Stimulated activated CD8-positive, alpha-beta memory T cell treated with anti-CD3 and anti-CD28 coated beads, Interleukin-7, amount 100 ng/mL, for 48 hours (primary cell): ENCODE data around the gene CXCL12.

Experiments used
- DNase-seq, 2 donors: peaks; one replicate each; pipeline ENCODE4 v3.0.0-alpha.2; 2020; ENCODE audit warnings: low read depth in 1 of 2; ENCODE audit errors: extremely low read depth in 1 of 2

Gene CXCL12

GRCh38 chr10:44366941-44367630, 17.8 kb downstream of the CXCL12 start:
- DNase-seq, result no peak

DNA sequence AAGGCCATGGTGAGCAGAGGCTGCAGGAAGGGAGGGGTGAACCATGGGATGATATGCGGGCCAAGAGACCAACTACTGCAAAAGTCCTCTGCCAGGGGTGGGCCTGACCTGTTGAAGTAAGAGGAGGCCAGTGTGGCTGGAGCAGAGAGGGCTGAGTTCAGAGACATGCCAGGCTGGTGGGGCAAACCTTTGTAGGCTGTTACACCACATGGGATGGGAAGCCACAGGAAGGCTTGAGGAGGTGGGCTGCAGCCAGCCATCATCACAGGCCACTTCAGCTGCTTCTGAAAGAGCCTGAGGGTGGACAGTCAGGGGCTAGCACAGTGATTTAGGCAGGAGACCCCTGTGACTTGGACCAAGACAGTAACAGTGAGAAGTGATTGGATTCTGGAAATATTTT, 20.3 kb downstream of the CXCL12 start:
- DNase-seq, result no peak

DNA sequence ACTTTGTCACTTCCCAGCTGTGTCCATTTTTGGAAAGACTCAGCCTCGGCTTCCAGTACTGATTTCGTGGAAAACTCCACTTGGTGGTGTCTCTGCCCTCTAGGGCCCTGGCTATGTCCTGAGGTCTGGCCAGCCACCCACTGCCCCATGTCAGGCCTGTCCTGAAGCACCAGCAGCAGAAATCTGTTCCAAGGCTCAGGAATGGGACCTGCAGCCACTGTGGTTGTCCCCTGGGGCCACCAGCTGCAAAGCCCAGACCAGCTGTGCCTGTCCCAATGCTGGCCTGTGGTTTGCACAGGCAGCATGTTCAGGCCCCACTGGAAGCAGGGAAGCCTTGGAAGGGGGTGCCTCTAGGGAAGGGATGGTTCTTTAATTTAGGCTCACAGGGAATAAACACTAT, 21.2 kb downstream of the CXCL12 start:
- no peak for DNase-seq

DNA sequence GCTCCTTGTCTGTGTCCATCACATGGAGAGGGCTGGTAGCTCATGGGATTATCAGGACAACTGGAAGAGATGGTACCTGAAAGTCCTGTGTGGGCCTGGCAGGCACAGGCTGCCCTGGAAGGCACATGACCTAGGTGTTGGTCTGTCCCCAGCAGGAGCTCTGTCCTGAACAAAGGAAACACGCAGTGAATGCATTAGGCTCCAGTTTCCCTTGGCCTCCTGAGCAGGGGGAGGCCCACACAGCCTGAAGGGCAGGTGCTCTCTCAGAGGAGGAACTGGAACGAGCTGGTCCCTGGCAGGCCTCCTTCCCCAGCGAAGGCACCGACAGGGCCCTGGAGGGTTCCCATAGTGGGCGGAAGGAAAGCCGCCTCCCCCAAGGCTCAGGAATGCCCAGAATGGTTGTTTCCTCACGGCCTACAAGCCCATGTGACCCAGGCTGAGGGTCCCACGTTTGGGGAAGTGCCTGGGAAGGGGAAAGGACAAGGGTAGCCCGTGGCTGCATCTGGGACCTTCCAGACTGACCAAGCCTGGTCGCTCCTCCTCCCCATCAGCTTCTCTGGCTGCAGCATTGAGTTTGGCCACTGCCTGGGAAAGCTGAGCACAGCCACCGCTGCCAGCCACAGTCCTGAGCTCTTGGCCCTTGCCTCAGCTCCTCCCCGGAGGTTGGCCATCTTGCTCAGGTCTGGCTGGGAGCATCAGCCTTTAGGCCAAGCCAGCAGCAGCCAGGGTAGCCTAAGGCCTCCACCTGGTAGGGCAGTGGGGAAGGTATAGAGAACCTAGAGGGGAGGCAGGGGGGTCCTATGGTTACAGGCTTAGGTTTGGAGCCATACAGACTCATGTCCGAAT, 21.8 kb downstream of the CXCL12 start:
- DNase-seq, result no peak

GRCh38 chr10:44361109-44361508, 23.8 kb downstream of the CXCL12 start:
- DNase-seq, result no peak

DNA sequence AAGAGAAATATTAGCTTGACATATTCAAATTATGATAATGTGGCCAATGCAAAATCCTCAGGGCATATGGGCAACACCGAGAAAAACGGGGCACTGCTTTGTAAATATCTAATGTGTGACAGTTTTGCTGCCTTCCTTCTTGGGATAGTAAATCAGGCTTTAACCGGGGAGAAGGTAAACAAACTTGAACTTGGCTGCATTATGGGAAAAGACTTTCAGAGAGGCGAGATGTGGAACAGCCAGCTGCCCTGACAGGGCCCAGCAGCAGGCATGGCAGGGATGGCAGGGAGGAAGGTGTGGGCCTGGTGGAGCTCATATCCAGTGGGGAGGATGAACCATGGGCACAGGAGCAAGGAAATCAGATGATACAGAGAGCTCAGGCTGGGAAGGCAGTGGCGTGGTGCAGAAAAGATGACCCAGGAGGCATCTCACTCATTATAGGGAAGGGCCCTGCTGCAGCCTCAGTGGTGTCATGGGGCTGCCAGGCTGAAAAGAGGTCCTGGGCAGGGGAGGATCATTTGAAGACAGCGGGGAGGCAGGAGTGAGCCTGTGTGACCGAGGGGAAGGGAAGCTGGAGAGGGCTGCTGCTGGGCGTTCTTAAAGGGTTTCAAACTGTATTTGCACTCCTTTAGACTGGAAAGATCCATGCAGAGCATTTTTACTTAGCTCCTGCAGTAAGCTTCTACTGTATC, 26.7 kb downstream of the CXCL12 start:
- no peak for DNase-seq

GRCh38 chr10:44357023-44357540, 27.8 kb downstream of the CXCL12 start:
- DNase-seq, result no peak

- no peak for DNase-seq
Observed at GRCh38 chr10:44356139-44357022, 28.5 kb downstream of the CXCL12 start.

GRCh38 chr10:44355630-44356029, 29.3 kb downstream of the CXCL12 start:
- DNase-seq, result no peak

DNA sequence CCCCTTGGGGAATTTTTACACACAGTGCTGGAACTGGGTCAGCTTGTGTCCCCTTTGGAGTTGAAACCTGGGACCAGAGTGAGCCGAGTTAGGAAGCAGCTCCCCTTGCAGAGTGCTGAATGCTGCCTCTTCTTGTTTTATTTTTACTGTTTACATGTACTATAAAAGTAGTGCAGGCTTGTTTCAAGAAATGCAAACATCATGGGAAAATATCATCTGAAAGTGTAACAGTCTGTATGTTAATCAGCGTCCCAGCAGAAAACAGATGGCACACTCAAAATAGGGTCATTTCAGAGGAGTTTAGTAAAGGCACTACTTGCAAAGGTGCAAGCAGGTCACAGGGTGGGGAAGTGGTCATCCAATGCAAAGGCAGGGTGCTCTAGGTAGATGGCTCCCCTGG, 30.1 kb downstream of the CXCL12 start:
- no peak for DNase-seq

- no peak for DNase-seq
Observed at GRCh38 chr10:44353721-44354120, 31.2 kb downstream of the CXCL12 start.

DNA sequence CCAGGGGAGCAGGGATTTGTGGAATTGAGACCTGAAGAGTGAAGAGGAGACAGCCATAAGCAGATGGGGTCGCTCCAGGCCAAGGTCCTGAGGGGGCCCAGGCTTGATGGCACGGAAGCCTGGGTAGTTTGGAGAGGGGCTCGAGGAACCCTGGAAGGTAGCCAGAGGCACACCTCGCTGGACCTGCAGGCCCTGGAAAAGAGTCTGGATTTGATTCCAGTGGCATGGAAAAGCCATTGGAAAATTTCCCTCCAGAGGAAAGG, 31.8 kb downstream of the CXCL12 start:
- no peak for DNase-seq

DNA sequence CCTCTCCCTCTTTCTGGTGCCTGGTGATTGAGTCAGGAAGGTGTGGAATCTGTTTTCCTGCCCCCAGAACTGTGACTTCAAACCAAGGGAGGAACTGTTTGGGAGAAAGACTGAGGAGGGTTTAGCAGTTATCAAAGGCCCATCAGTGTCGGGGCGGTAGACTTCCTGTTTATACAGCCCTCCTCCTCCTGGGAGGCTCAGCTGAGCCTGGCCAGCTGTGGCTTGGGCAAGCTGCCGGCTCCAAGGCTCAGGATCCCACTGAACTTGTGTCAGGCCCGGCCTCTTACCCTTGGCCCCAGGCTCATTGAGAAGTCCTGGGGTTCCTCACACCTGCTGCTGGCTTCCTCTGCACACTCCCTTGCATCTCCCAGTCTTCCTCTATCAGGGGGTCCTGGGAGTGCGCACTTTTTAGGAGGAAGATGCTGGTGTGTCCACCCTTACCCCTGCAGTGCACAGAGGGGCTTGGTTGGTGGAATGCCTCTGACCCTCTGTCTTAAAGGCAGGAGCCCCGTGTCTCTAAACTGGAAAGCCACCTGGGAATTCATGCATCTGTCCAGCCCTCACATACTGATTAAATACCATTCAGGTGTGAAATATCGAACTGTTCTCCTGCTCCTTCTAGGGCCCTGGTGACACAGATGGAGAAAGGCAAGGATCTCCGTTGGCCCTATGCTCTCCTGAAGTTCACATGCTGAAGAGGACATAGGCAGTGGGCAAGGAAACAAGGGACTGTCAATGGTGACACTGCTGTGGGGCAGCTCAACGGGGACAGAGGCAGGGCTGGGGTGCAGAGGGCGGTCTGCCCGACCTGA, 32.4 kb downstream of the CXCL12 start:
- DNase-seq, result no peak

GRCh38 chr10:44348496-44348895, 36.4 kb downstream of the CXCL12 start:
- DNase-seq, result no peak

GRCh38 chr10:44347609-44348400, 37.1 kb downstream of the CXCL12 start:
- no peak for DNase-seq

GRCh38 chr10:44344727-44345126, 40.2 kb downstream of the CXCL12 start:
- no peak for DNase-seq

DNA sequence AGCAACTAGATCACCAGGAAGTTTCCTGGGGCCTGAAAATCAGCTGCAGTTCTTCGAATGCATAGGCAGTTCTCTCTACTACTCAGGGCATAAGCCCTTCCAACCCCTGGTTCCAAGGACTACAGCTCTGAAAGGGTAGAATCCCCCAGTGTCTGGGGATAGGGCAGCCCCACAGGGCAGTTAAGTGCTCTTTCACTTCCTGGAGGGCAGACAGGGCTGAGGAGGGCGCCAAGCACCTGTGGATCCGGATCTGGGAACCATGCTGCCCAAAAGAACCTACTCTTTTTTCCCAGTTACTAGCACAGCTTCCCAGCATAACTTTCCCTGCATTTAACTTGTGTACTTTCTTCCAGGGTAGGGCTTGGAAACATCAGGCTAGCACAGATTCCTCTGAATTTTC, 41.1 kb downstream of the CXCL12 start:
- no peak for DNase-seq

GRCh38 chr10:44341886-44342285, 43.0 kb downstream of the CXCL12 start:
- DNase-seq, result no peak

- no peak for DNase-seq
Observed at GRCh38 chr10:44340557-44340956, 44.3 kb downstream of the CXCL12 start.
